Measurements from ENCODE around the gene MTRF1.
A peak's percentile ranks its signal among the peaks of the same experiment; 100 is the strongest.

Gene MTRF1

DNA sequence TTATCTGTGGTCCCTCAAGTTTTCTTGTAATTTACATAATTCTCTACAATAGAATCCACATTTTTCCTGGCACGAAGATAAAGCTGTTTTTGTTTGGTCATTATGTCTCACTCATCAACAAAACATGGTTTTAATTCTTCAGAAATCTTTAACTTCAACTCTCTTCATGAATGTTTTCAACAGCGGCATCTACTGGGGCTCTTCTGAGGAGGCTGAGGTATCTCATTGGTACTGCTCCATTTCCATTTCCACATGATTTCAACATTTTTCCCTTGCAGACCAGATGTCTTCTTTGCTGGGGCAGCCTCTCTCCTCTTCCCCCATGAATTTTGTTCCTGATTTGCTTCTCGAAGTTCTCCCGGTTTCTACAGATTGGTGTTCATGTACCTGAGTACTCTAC is 63.2 kb downstream of the MTRF1 start:
- Histone ChIP-seq H3K27ac (ENCODE audit: low read depth, low read length) (no peak overlapping the region), H3K9me3 (ENCODE audit: control insufficient read depth in 1 of 2, low read length in 2 of 2) (no peaks in the 10 kb centered on the region), H3K4me1 (ENCODE audit: control insufficient read depth in 1 of 2, insufficient read depth in 2 of 2, low read length in 2 of 2) (no peaks in the 10 kb centered on the region), H3K27me3 (ENCODE audit: control insufficient read depth in 1 of 2, insufficient read depth in 2 of 2, low read length in 2 of 2) (no peaks in the 10 kb centered on the region), H3K4me3 (ENCODE audit: low read depth in 1 of 2, low read length in 2 of 2) (no peak overlapping the region), H3K36me3 (ENCODE audit: control insufficient read depth in 1 of 2, insufficient read depth in 2 of 2, low read length in 2 of 2) (no peaks in the 10 kb centered on the region), H3K9ac (ENCODE audit: low read depth in 1 of 2, low read length in 2 of 2) (no peak overlapping the region)

- Histone ChIP-seq H3K36me3 (ENCODE audit: control insufficient read depth in 1 of 2, insufficient read depth in 2 of 2, low read length in 2 of 2) (no peaks in the 10 kb centered on the region), H3K27ac (ENCODE audit: low read depth, low read length) (no peak overlapping the region), H3K27me3 (ENCODE audit: control insufficient read depth in 1 of 2, insufficient read depth in 2 of 2, low read length in 2 of 2) (no peaks in the 10 kb centered on the region), H3K4me3 (ENCODE audit: low read depth in 1 of 2, low read length in 2 of 2) (no peak overlapping the region), H3K4me1 (ENCODE audit: control insufficient read depth in 1 of 2, insufficient read depth in 2 of 2, low read length in 2 of 2) (no peaks in the 10 kb centered on the region), H3K9ac (ENCODE audit: low read depth in 1 of 2, low read length in 2 of 2) (no peak overlapping the region), H3K9me3 (ENCODE audit: control insufficient read depth in 1 of 2, low read length in 2 of 2) (no peaks in the 10 kb centered on the region)
Measured at GRCh38 chr13:41199526-41199925, 63.9 kb downstream of the MTRF1 start.

DNA sequence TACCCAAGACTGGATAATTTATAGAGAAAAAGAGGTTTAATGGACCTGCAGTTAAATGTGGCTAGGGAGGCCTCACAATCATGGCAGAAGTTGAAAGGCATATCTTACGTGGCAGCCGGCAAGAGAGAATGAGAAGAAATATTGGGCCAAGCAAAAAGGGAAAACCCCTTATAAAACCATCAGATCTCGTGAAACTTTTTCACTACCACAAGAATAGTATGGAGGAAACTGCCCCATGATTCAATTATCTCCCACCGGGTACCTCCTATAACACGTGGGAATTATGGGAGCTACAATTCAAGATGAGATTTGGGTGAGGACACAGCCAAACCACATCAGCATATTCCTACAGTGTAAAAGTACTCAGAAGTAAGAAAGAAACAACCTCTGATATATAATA is 64.3 kb downstream of the MTRF1 start:
- H3K9me3 ChIP-seq (ENCODE audit: control insufficient read depth in 1 of 2, low read length in 2 of 2): no peaks in the 10 kb centered on the region
- no peak overlapping the region for H3K4me3 ChIP-seq (ENCODE audit: low read depth in 1 of 2, low read length in 2 of 2)
- no peaks in the 10 kb centered on the region for H3K27me3 ChIP-seq (ENCODE audit: control insufficient read depth in 1 of 2, insufficient read depth in 2 of 2, low read length in 2 of 2)
- H3K36me3 ChIP-seq (ENCODE audit: control insufficient read depth in 1 of 2, insufficient read depth in 2 of 2, low read length in 2 of 2): no peaks in the 10 kb centered on the region
- no peaks in the 10 kb centered on the region for H3K4me1 ChIP-seq (ENCODE audit: control insufficient read depth in 1 of 2, insufficient read depth in 2 of 2, low read length in 2 of 2)
- H3K9ac ChIP-seq (ENCODE audit: low read depth in 1 of 2, low read length in 2 of 2): no peak overlapping the region
- H3K27ac ChIP-seq (ENCODE audit: low read depth, low read length): no peak overlapping the region

DNA sequence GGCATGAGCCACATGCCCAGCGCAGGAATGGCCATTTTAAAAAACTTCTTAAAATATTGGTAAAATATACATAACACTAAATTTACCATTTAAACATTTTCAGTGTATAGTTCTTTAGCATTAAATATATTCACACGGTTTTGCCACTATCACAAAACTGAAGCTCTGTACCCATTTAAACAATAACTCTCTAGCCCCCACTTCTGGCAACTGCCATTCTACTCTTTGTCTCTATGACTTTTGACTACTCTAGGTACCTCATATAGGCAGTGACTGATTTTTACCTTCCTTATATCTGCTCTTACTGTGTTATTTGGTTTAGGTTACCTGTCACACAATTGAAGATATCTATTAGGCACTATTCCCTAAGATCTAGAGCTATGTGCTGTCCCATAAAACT is 66.8 kb downstream of the MTRF1 start:
- H3K9ac ChIP-seq (ENCODE audit: low read depth in 1 of 2, low read length in 2 of 2): no peak overlapping the region
- no peak overlapping the region for H3K27ac ChIP-seq (ENCODE audit: low read depth, low read length)
- peaks cover 9 to 13% of the 10 kb centered on the region in 2 donors for H3K4me1 ChIP-seq (ENCODE audit: control insufficient read depth in 1 of 2, insufficient read depth in 2 of 2, low read length in 2 of 2)
- H3K27me3 ChIP-seq (ENCODE audit: control insufficient read depth in 1 of 2, insufficient read depth in 2 of 2, low read length in 2 of 2): no peaks in the 10 kb centered on the region
- no peak overlapping the region for H3K4me3 ChIP-seq (ENCODE audit: low read depth in 1 of 2, low read length in 2 of 2)
- no peaks in the 10 kb centered on the region for H3K36me3 ChIP-seq (ENCODE audit: control insufficient read depth in 1 of 2, insufficient read depth in 2 of 2, low read length in 2 of 2)
- H3K9me3 ChIP-seq (ENCODE audit: control insufficient read depth in 1 of 2, low read length in 2 of 2): no peaks in the 10 kb centered on the region

DNA sequence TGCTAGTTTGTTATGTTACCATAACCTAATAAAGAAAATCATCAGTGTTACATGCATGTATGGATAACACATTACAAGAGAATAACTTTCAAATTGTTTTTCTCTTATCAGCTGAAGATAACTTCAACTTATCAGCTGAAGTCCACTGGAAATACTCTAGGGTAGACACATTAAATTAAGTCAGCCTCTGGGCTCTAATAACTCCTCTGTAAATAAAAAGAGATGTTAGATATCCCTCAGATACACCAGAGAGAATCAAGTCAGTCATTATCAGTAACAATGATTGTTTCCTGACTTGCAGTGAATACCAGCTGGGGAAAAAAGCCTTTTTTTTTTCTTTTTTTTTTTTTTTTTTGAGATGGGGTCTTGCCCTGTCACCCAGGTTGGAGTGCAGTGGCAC is 67.4 kb downstream of the MTRF1 start:
- H3K36me3 ChIP-seq (ENCODE audit: control insufficient read depth in 1 of 2, insufficient read depth in 2 of 2, low read length in 2 of 2): peaks cover 0 to 1% of the 10 kb centered on the region in 2 donors
- H3K27ac ChIP-seq (ENCODE audit: low read depth, low read length): no peak overlapping the region
- H3K27me3 ChIP-seq (ENCODE audit: control insufficient read depth in 1 of 2, insufficient read depth in 2 of 2, low read length in 2 of 2): no peaks in the 10 kb centered on the region
- no peak overlapping the region for H3K4me3 ChIP-seq (ENCODE audit: low read depth in 1 of 2, low read length in 2 of 2)
- peaks cover 9 to 13% of the 10 kb centered on the region in 2 donors for H3K4me1 ChIP-seq (ENCODE audit: control insufficient read depth in 1 of 2, insufficient read depth in 2 of 2, low read length in 2 of 2)
- H3K9ac ChIP-seq (ENCODE audit: low read depth in 1 of 2, low read length in 2 of 2): no peak overlapping the region
- H3K9me3 ChIP-seq (ENCODE audit: control insufficient read depth in 1 of 2, low read length in 2 of 2): no peaks in the 10 kb centered on the region

GRCh38 chr13:41193919-41194824 is 69.2 kb downstream of the MTRF1 start, which contains the start of gene KBTBD7:
Gene KBTBD7, minus strand, starts transcription at chr13:41194569. Its CDS starts 312 bp downstream, at chr13:41194257.
- peaks cover 9 to 13% of the 10 kb centered on the region in 2 donors for H3K4me1 ChIP-seq (ENCODE audit: control insufficient read depth in 1 of 2, insufficient read depth in 2 of 2, low read length in 2 of 2)
- H3K27ac ChIP-seq (ENCODE audit: low read depth, low read length): peak within 1 kb of the TSS; percentile 70
- H3K4me3 ChIP-seq (ENCODE audit: low read depth in 1 of 2, low read length in 2 of 2): peak within 1 kb of the TSS; percentile 87 to 95
- no peaks in the 10 kb centered on the region for H3K9me3 ChIP-seq (ENCODE audit: control insufficient read depth in 1 of 2, low read length in 2 of 2)
- peak within 1 kb of the TSS; percentile 66 to 77 for H3K9ac ChIP-seq (ENCODE audit: low read depth in 1 of 2, low read length in 2 of 2)
- peaks cover 0 to 4% of the 10 kb centered on the region in 2 donors for H3K36me3 ChIP-seq (ENCODE audit: control insufficient read depth in 1 of 2, insufficient read depth in 2 of 2, low read length in 2 of 2)
- no peaks in the 10 kb centered on the region for H3K27me3 ChIP-seq (ENCODE audit: control insufficient read depth in 1 of 2, insufficient read depth in 2 of 2, low read length in 2 of 2)

DNA sequence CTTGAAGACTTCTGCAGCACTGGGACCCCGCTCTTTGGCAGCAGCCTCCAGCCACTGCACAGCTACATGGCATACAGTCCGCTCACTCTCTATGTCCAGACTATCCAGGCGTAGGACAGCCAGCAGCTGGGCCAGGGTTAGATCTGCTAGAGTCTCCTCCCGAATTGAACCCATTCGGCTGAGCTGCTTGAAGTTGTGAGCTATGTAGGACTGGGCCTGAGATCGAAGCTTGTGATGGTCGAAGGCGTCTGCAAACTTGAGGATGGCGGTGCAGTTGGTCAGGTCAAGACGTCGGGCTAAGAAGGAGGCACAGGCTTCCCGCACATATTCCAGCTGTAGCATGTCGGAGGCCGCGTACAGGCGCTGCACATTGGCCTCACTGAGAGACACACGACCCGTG is 69.9 kb downstream of the MTRF1 start:
- no peaks in the 10 kb centered on the region for H3K9me3 ChIP-seq (ENCODE audit: control insufficient read depth in 1 of 2, low read length in 2 of 2)
- H3K9ac ChIP-seq (ENCODE audit: low read depth in 1 of 2, low read length in 2 of 2): no peak overlapping the region
- H3K4me3 ChIP-seq (ENCODE audit: low read depth in 1 of 2, low read length in 2 of 2): peak overlapping the region; percentile 87 to 95
- no peak overlapping the region for H3K27ac ChIP-seq (ENCODE audit: low read depth, low read length)
- H3K4me1 ChIP-seq (ENCODE audit: control insufficient read depth in 1 of 2, insufficient read depth in 2 of 2, low read length in 2 of 2): peaks cover 9 to 13% of the 10 kb centered on the region in 2 donors
- H3K36me3 ChIP-seq (ENCODE audit: control insufficient read depth in 1 of 2, insufficient read depth in 2 of 2, low read length in 2 of 2): peaks cover 0 to 4% of the 10 kb centered on the region in 2 donors
- H3K27me3 ChIP-seq (ENCODE audit: control insufficient read depth in 1 of 2, insufficient read depth in 2 of 2, low read length in 2 of 2): no peaks in the 10 kb centered on the region

GRCh38 chr13:41188584-41188983 is 74.8 kb downstream of the MTRF1 start:
- Histone ChIP-seq H3K27me3 (ENCODE audit: control insufficient read depth in 1 of 2, insufficient read depth in 2 of 2, low read length in 2 of 2) (no peaks in the 10 kb centered on the region), H3K9ac (ENCODE audit: low read depth in 1 of 2, low read length in 2 of 2) (no peak overlapping the region)

GRCh38 chr13:41186481-41186880 is 76.9 kb downstream of the MTRF1 start:
- no peak overlapping the region for H3K9ac ChIP-seq (ENCODE audit: low read depth in 1 of 2, low read length in 2 of 2)
- no peak overlapping the region for H3K4me3 ChIP-seq (ENCODE audit: low read depth in 1 of 2, low read length in 2 of 2)

More at GRCh38 chr13:41188584-41188983, 74.8 kb downstream of the MTRF1 start:
- Histone ChIP-seq H3K9me3 (ENCODE audit: control insufficient read depth in 1 of 2, low read length in 2 of 2) (no peaks in the 10 kb centered on the region), H3K4me1 (ENCODE audit: control insufficient read depth in 1 of 2, insufficient read depth in 2 of 2, low read length in 2 of 2) (peaks cover 9% of the 10 kb centered on the region in 2 donors), H3K4me3 (ENCODE audit: low read depth in 1 of 2, low read length in 2 of 2) (no peak overlapping the region), H3K27ac (ENCODE audit: low read depth, low read length) (no peak overlapping the region), H3K36me3 (ENCODE audit: control insufficient read depth in 1 of 2, insufficient read depth in 2 of 2, low read length in 2 of 2) (peaks cover 0 to 4% of the 10 kb centered on the region in 2 donors)

DNA sequence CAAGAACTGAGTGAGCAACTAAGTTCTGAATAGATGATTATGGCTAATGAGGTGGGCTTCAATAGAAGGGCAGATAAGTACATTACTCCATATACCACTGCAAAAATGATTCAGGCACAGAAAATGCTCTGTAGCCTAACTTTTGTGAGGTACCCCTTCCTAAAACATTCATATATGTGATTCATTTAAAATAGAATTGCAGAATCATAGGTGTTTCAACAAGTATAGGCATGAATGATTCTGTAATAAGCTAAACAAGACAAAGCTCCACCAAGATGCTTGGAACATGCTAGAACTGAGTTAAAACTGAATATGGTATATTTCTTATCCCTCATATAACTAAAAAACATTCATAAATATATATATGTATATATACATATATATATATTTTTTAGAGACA is 81.1 kb downstream of the MTRF1 start:
- no peak overlapping the region for H3K9ac ChIP-seq (ENCODE audit: low read depth in 1 of 2, low read length in 2 of 2)
- no peak overlapping the region for H3K4me3 ChIP-seq (ENCODE audit: low read depth in 1 of 2, low read length in 2 of 2)
- H3K36me3 ChIP-seq (ENCODE audit: control insufficient read depth in 1 of 2, insufficient read depth in 2 of 2, low read length in 2 of 2): no peaks in the 10 kb centered on the region
- H3K4me1 ChIP-seq (ENCODE audit: control insufficient read depth in 1 of 2, insufficient read depth in 2 of 2, low read length in 2 of 2): no peaks in the 10 kb centered on the region
- no peak overlapping the region for H3K27ac ChIP-seq (ENCODE audit: low read depth, low read length)
- no peaks in the 10 kb centered on the region for H3K27me3 ChIP-seq (ENCODE audit: control insufficient read depth in 1 of 2, insufficient read depth in 2 of 2, low read length in 2 of 2)
- no peaks in the 10 kb centered on the region for H3K9me3 ChIP-seq (ENCODE audit: control insufficient read depth in 1 of 2, low read length in 2 of 2)

More at GRCh38 chr13:41186481-41186880, 76.9 kb downstream of the MTRF1 start:
- H3K9me3 ChIP-seq (ENCODE audit: control insufficient read depth in 1 of 2, low read length in 2 of 2): no peaks in the 10 kb centered on the region
- H3K27ac ChIP-seq (ENCODE audit: low read depth, low read length): no peak overlapping the region
- no peaks in the 10 kb centered on the region for H3K27me3 ChIP-seq (ENCODE audit: control insufficient read depth in 1 of 2, insufficient read depth in 2 of 2, low read length in 2 of 2)
- peaks cover 0 to 4% of the 10 kb centered on the region in 2 donors for H3K36me3 ChIP-seq (ENCODE audit: control insufficient read depth in 1 of 2, insufficient read depth in 2 of 2, low read length in 2 of 2)
- H3K4me1 ChIP-seq (ENCODE audit: control insufficient read depth in 1 of 2, insufficient read depth in 2 of 2, low read length in 2 of 2): no peaks in the 10 kb centered on the region
